WTC11 (cell line): ENCODE measurements around the gene PRDM1.

Source experiments
- CTCF ChIP-seq: fragments of 200-600 bp; IDR thresholded peaks from 2 replicates; pipeline ENCODE4 v1.8.0; 2022; ENCODE audit warnings: antibody characterized with exemption
- ESRRA ChIP-seq: sonication (generic); formaldehyde crosslinking; IDR thresholded peaks from 2 replicates; pipeline ENCODE4 v1.8.1; 2022; ENCODE audit warnings: mild to moderate bottlenecking, missing genetic modification reagents, borderline replicate concordance
- ETV6 ChIP-seq: sonication (generic); formaldehyde crosslinking; IDR thresholded peaks from 2 replicates; pipeline ENCODE4 v1.8.1; 2022; ENCODE audit warnings: mild to moderate bottlenecking, missing genetic modification reagents
- GABPB1 ChIP-seq: sonication (generic); formaldehyde crosslinking; IDR thresholded peaks from 2 replicates; pipeline ENCODE4 v1.8.1; 2023; ENCODE audit warnings: mild to moderate bottlenecking, missing genetic modification reagents
- HMGXB4 ChIP-seq: sonication (generic); formaldehyde crosslinking; IDR thresholded peaks from 2 replicates; pipeline ENCODE4 v1.8.1; 2023; ENCODE audit warnings: mild to moderate bottlenecking, moderate library complexity, missing genetic modification reagents
- IRF2 ChIP-seq: sonication (generic); formaldehyde crosslinking; IDR thresholded peaks from 2 replicates; pipeline ENCODE4 v1.8.0; 2022; ENCODE audit warnings: low read depth, missing genetic modification reagents, borderline replicate concordance
- NFYB ChIP-seq: sonication (generic); formaldehyde crosslinking; conservative IDR thresholded peaks from 2 replicates; pipeline ENCODE4 v1.8.0; 2022; ENCODE audit warnings: low read depth, missing genetic modification reagents
- SMAD3 ChIP-seq: sonication (generic); formaldehyde crosslinking; IDR thresholded peaks from 2 replicates; pipeline ENCODE4 v1.8.0; 2022; ENCODE audit warnings: missing genetic modification reagents, mild to moderate bottlenecking, borderline replicate concordance
- ZMAT4 ChIP-seq: fragments of 250-450 bp; sonication (Bioruptor Pico); IDR thresholded peaks from 2 replicates; pipeline ENCODE4 v1.9.0; 2021; ENCODE audit warnings: mild to moderate bottlenecking
- ZNF232 ChIP-seq: sonication (generic); formaldehyde crosslinking; IDR thresholded peaks from 2 replicates; pipeline ENCODE4 v1.8.0; 2022; ENCODE audit warnings: mild to moderate bottlenecking, missing genetic modification reagents
- TF ChIP-seq, protein P1 (sequence below): sonication (generic); formaldehyde crosslinking; IDR thresholded peaks from 2 replicates; pipeline ENCODE4 v1.8.0; 2022; ENCODE audit warnings: missing genetic modification reagents
- TF ChIP-seq, protein P2 (sequence below): sonication (generic); formaldehyde crosslinking; IDR thresholded peaks from 2 replicates; pipeline ENCODE4 v1.8.1; 2023; ENCODE audit warnings: mild to moderate bottlenecking, missing genetic modification reagents, moderate library complexity

GRCh38 chr6:106053484-106054205 is 32.5 kb upstream of the PRDM1 start:
- TF ChIP-seq, protein P1, sequence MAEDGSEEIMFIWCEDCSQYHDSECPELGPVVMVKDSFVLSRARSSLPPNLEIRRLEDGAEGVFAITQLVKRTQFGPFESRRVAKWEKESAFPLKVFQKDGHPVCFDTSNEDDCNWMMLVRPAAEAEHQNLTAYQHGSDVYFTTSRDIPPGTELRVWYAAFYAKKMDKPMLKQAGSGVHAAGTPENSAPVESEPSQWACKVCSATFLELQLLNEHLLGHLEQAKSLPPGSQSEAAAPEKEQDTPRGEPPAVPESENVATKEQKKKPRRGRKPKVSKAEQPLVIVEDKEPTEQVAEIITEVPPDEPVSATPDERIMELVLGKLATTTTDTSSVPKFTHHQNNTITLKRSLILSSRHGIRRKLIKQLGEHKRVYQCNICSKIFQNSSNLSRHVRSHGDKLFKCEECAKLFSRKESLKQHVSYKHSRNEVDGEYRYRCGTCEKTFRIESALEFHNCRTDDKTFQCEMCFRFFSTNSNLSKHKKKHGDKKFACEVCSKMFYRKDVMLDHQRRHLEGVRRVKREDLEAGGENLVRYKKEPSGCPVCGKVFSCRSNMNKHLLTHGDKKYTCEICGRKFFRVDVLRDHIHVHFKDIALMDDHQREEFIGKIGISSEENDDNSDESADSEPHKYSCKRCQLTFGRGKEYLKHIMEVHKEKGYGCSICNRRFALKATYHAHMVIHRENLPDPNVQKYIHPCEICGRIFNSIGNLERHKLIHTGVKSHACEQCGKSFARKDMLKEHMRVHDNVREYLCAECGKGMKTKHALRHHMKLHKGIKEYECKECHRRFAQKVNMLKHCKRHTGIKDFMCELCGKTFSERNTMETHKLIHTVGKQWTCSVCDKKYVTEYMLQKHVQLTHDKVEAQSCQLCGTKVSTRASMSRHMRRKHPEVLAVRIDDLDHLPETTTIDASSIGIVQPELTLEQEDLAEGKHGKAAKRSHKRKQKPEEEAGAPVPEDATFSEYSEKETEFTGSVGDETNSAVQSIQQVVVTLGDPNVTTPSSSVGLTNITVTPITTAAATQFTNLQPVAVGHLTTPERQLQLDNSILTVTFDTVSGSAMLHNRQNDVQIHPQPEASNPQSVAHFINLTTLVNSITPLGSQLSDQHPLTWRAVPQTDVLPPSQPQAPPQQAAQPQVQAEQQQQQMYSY = no peak
- TF ChIP-seq SMAD3 (CRISPR knock-in tag) (no peak), ZNF232 (no peak), HMGXB4 (CRISPR knock-in tag) (no peak), CTCF (no peak), ETV6 (no peak), ESRRA (CRISPR knock-in tag) (no peak), GABPB1 (CRISPR knock-in tag) (no peak), IRF2 (CRISPR knock-in tag) (no peak), ZMAT4 (no peak), NFYB (CRISPR knock-in tag) (no peak)
- TF ChIP-seq, protein P2, sequence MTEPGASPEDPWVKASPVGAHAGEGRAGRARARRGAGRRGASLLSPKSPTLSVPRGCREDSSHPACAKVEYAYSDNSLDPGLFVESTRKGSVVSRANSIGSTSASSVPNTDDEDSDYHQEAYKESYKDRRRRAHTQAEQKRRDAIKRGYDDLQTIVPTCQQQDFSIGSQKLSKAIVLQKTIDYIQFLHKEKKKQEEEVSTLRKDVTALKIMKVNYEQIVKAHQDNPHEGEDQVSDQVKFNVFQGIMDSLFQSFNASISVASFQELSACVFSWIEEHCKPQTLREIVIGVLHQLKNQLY (CRISPR knock-in tag) = no peak
